DOHH2 (cell line): ENCODE results near the gene EPYC.

Experiments
- EZH2phosphoT487 ChIP-seq: fragments of 200-600 bp; sonication (generic); IDR thresholded peaks from 2 replicates; pipeline ENCODE4 v1.6.1; 2017; ENCODE audit warnings: borderline replicate concordance, mild to moderate bottlenecking, antibody characterized with exemption, low read length, moderate library complexity, mixed read lengths
- TF ChIP-seq, protein P1 (sequence below): fragments of 200-600 bp; sonication (generic); IDR thresholded peaks from one replicate; pipeline ENCODE4 v1.5.1; 2014; ENCODE audit warnings: antibody characterized with exemption, mild to moderate bottlenecking, low read depth, low read length; ENCODE audit not compliant: poor library complexity, severe bottlenecking

DNA sequence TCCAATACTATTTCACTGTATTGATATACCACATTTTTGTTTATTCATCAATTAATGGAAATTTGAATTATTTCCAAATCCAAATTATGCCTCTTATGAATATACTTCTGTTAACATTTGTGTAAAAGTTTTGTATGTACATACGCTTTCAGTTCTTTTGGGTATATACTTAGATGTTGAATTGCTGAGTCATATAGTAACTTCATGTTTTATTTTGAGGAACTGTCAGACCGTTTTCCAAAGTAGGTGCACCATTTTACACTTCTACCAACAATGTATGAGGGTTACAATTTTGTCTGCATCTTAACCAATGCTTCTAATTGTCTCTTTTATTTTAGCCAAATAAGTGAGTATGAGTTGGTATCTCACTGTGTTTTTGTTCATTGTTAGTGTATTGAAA is 39.6 kb downstream of the EPYC start:
- TF ChIP-seq, protein P1, sequence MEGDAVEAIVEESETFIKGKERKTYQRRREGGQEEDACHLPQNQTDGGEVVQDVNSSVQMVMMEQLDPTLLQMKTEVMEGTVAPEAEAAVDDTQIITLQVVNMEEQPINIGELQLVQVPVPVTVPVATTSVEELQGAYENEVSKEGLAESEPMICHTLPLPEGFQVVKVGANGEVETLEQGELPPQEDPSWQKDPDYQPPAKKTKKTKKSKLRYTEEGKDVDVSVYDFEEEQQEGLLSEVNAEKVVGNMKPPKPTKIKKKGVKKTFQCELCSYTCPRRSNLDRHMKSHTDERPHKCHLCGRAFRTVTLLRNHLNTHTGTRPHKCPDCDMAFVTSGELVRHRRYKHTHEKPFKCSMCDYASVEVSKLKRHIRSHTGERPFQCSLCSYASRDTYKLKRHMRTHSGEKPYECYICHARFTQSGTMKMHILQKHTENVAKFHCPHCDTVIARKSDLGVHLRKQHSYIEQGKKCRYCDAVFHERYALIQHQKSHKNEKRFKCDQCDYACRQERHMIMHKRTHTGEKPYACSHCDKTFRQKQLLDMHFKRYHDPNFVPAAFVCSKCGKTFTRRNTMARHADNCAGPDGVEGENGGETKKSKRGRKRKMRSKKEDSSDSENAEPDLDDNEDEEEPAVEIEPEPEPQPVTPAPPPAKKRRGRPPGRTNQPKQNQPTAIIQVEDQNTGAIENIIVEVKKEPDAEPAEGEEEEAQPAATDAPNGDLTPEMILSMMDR: no peak
- no peak for TF ChIP-seq EZH2phosphoT487
